A673 (cell line): ENCODE results near the gene SRI. TPM values are rescaled to one million over a fixed set of nuclear protein-coding genes. Genes with fewer than 3 reads are reported as not detected.

Experiments
- BruUV-seq: library from RNA; stranded (reverse); fragments of 400-500 nt; replicated peaks from 2 replicates; lab custom pipeline; 2021; lab: Mats Ljungman, UMichigan
- CTCF ChIA-PET: fragments of 300-600 bp; sonication (Branson Sonifier 250); formaldehyde crosslinking; loops from one replicate; lab custom pipeline; 2022; ENCODE audit warnings: antibody characterized with exemption; lab: Charles Lee
- POLR2A ChIA-PET: fragments of 300-600 bp; sonication (Branson Sonifier 250); formaldehyde crosslinking; loops from one replicate; lab custom pipeline; 2022; ENCODE audit warnings: antibody characterized with exemption; ENCODE audit not compliant: low non-redundant PET; lab: Charles Lee
- DNase-seq: peaks from one replicate; pipeline ENCODE4 v3.0.0-alpha.2; 2015; ENCODE audit warnings: low spot score
- H3K27ac ChIP-seq: fragments of 200-600 bp; sonication (generic); 2 replicates; pipeline ENCODE4 v1.5.1; 2016; ENCODE audit warnings: mixed run types, low read depth, mild to moderate bottlenecking, mixed read lengths, antibody characterized with exemption, low read length; ENCODE audit not compliant: poor library complexity, severe bottlenecking
- H3K27me3 ChIP-seq: fragments of 200-600 bp; sonication (generic); replicated peaks from 2 replicates; pipeline ENCODE4 v1.6.1; 2017; ENCODE audit warnings: mixed run types, low read depth, mild to moderate bottlenecking, mixed read lengths, antibody characterized with exemption, low read length; ENCODE audit not compliant: insufficient read depth, poor library complexity
- H3K36me3 ChIP-seq: fragments of 200-600 bp; sonication (generic); 2 replicates; pipeline ENCODE4 v1.6.1; 2016; ENCODE audit warnings: mixed run types, mild to moderate bottlenecking, mixed read lengths, antibody characterized with exemption, low read length; ENCODE audit not compliant: insufficient read depth, poor library complexity, severe bottlenecking
- H3K4me1 ChIP-seq: fragments of 200-600 bp; sonication (generic); 2 replicates; pipeline ENCODE4 v1.6.1; 2017; ENCODE audit warnings: mixed run types, mild to moderate bottlenecking, mixed read lengths, antibody characterized with exemption, low read length; ENCODE audit not compliant: insufficient read depth, poor library complexity, severe bottlenecking
- H3K4me3 ChIP-seq: fragments of 200-600 bp; sonication (generic); 2 replicates; pipeline ENCODE4 v1.5.1; 2016; ENCODE audit warnings: low read depth, mixed run types, mild to moderate bottlenecking, mixed read lengths, low read length; ENCODE audit not compliant: poor library complexity, severe bottlenecking
- H3K9me3 ChIP-seq: fragments of 200-600 bp; sonication (generic); 2 replicates; pipeline ENCODE4 v1.6.1; 2016; ENCODE audit warnings: mixed run types, low read depth, mild to moderate bottlenecking, mixed read lengths, antibody characterized with exemption, low read length; ENCODE audit not compliant: poor library complexity, severe bottlenecking
- EZH2 ChIP-seq: fragments of 200-600 bp; sonication (generic); IDR thresholded peaks from 2 replicates; pipeline ENCODE4 v1.6.1; 2017; ENCODE audit warnings: borderline replicate concordance, low read depth, mild to moderate bottlenecking, mixed read lengths, antibody characterized with exemption, low read length; ENCODE audit not compliant: poor library complexity, severe bottlenecking
- intact Hi-C: fragments of 100-400 bp; cut with micrococcal nuclease; formaldehyde crosslinking; loops from one replicate; pipeline ENCODE4 v1.10.0; 2022; ENCODE audit not compliant: unreplicated experiment
- total RNA-seq: library from RNA; stranded (reverse); gene quantifications from 2 replicates; pipeline ENCODE4 v1.2.3, GENCODE V29; 2021
- TF ChIP-seq, protein P1 (sequence below): fragments of 300-800, 200-600 bp; sonication (generic); conservative IDR thresholded peaks from 2 replicates; pipeline ENCODE4 v1.5.1; 2017; ENCODE audit warnings: low read depth, mild to moderate bottlenecking, antibody characterized with exemption, low read length, moderate library complexity, mixed read lengths

Gene SRI
- total RNA-seq, 1 experiment from 2014 or later = 87.7 TPM

DNA sequence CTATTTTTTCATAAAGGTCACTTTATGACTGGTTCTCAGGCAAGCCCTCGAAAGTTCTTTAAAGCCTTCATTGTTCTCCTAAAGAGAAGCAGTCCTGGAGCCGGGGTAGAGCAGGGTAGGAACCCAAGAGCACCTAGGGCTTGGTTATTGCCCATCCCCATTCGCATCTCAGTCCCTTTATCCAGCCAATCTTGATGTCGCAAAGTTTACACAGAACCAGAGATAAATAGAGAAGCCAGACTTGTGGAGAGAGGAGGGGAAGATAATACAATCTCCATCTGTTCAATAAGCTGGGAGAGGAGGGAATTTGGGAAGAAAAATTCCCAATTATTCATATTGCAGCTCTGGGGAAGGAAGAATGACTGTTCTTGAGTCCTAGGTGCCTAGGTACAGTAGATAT is 6.4 kb upstream of the SRI start:
- ChIA-PET POLR2A (no interaction called here), CTCF (no interaction called here)
- intact Hi-C loops = no loop called here
- no peaks in the 10 kb centered on the region for H3K9me3 ChIP-seq
- no peak overlapping the region for H3K27ac ChIP-seq
- TF ChIP-seq EZH2 = no peak
- TF ChIP-seq, protein P1, sequence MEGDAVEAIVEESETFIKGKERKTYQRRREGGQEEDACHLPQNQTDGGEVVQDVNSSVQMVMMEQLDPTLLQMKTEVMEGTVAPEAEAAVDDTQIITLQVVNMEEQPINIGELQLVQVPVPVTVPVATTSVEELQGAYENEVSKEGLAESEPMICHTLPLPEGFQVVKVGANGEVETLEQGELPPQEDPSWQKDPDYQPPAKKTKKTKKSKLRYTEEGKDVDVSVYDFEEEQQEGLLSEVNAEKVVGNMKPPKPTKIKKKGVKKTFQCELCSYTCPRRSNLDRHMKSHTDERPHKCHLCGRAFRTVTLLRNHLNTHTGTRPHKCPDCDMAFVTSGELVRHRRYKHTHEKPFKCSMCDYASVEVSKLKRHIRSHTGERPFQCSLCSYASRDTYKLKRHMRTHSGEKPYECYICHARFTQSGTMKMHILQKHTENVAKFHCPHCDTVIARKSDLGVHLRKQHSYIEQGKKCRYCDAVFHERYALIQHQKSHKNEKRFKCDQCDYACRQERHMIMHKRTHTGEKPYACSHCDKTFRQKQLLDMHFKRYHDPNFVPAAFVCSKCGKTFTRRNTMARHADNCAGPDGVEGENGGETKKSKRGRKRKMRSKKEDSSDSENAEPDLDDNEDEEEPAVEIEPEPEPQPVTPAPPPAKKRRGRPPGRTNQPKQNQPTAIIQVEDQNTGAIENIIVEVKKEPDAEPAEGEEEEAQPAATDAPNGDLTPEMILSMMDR = no peak
- no peak for DNase-seq
- no peaks in the 10 kb centered on the region for H3K36me3 ChIP-seq
- H3K27me3 ChIP-seq = no peaks in the 10 kb centered on the region
- H3K4me1 ChIP-seq = no peaks in the 10 kb centered on the region
- H3K4me3 ChIP-seq = no peak overlapping the region
- no TSS peak for BruUV-seq

DNA sequence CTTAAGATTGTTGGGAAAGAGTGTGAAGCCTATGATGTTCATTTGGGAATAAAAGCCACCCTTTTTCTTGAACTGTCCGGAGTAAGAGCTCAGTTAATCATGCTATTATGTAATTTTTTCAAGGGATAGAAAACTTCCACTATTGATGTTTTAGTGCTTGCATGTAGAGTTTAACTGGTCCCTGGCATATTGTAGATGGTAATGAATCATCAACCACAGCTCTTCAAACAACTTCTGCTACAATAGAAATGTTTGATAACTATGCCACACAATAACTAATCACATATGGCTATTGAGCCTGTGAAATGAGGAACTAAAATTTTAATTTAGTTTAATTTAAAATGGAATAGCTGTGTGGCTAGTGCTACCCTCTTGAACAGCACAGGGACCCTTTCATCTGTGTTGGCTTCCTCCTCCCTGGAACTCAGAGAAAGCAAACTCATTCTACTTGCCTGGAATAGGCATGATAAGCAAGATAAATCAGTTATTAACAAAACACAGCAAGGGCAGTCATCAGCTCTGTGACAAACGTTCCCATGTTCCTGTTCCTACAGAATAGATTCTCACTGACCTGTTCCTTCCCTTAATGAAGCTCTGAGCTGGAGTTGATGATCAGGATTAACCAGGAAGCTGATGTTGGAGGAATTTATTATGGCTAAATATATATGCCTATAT is 4.9 kb upstream of the SRI start:
- ChIA-PET CTCF (no interaction called here), POLR2A (no interaction called here)
- TF ChIP-seq EZH2 = no peak
- TF ChIP-seq, protein P1 = no peak
- Histone ChIP-seq H3K4me3 (no peak overlapping the region), H3K36me3 (no peaks in the 10 kb centered on the region), H3K9me3 (no peaks in the 10 kb centered on the region), H3K27ac (no peak overlapping the region), H3K4me1 (peaks cover 4% of the 10 kb centered on the region), H3K27me3 (no peaks in the 10 kb centered on the region)
- DNase-seq = no peak
- no TSS peak for BruUV-seq
- intact Hi-C loops = no loop called here

DNA sequence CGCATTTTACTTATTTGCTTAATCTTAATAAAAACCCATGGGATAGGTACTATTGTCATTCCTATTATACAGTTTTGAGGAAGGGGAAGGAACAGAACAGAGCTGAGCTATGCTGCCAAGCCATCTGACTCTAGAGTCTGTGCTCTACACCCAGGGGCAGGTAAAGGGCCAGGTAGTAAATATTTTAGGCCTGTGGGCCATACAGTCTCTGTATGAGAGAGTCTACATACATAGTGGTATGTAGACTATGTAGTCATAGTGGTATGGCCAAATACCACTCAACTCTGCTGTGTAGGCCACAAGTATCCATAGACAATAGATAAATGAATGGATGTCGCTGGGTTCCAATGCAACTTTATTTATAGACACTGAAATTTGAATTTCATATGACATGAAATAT is 3.4 kb upstream of the SRI start:
- H3K9me3 ChIP-seq = no peaks in the 10 kb centered on the region
- BruUV-seq = no TSS peak
- H3K4me3 ChIP-seq = no peak overlapping the region
- H3K27me3 ChIP-seq = no peaks in the 10 kb centered on the region
- H3K4me1 ChIP-seq = peaks cover 8% of the 10 kb centered on the region
- TF ChIP-seq EZH2 = no peak
- TF ChIP-seq, protein P1 = no peak
- POLR2A ChIA-PET = no interaction called here
- DNase-seq = no peak
- no peak overlapping the region for H3K27ac ChIP-seq
- CTCF ChIA-PET = no interaction called here
- no peaks in the 10 kb centered on the region for H3K36me3 ChIP-seq
- intact Hi-C loops = no loop called here
